ENCODE results near the gene TCF4.

Gene TCF4

DNA sequence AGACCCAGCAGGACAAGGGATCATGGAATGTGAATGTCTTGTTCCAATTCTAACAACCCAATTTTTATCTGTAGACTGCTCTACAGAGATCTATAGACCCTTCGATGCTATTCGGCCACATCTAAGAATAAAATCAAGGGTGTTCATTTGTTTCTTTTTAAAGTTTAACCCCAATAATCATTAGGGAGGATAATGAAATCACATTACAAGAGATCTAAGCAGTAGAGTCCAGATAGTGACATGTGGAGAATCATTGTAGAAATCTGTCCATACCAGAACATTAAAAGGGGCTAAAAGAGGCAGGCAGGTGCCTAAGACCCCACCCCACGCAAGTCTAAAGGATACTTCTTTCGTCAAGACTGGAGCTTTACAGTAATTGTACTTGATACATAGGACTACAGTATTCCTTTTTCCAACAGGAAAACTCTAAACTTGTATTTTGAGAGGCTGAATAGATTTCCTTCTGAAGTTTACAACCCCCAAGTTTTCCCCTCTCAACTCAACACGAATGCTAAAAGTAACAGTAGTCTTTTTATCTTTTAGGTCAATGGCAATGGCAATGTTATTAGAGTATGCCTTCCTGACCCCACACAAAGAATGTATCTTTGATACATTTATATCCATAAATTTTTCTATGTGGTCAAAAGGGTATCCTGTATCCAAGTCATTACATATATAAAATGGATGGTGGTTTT, 183.7 kb downstream of the TCF4 start:
- no peak for DNase-seq

DNA sequence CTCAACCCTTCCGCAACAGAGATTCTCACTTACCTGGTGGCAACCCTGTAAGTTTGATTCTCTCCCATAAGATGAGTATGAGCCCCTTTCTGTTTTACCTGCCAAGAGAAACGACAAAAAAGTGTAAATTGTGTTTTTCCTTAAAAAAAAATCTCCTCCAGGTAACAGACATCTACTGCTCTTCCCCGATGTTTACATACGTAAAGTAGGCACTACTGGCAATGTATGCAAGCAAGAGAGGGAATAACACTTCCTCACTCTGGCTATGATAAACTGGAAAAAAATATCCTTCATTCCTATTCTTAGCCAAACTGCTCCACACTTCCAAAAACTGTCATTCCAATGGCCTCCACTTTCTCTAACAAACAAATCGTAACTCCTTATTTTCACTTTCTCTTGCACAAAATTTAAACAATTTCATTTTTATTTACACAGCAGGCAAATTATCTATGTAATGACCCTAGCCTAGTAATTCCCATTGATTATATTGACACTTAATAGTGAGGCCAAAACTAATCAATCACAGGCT, 184.5 kb downstream of the TCF4 start:
- no peak for DNase-seq

GRCh38 chr18:55402731-55403405, 185.1 kb downstream of the TCF4 start:
- no peak for DNase-seq

DNA sequence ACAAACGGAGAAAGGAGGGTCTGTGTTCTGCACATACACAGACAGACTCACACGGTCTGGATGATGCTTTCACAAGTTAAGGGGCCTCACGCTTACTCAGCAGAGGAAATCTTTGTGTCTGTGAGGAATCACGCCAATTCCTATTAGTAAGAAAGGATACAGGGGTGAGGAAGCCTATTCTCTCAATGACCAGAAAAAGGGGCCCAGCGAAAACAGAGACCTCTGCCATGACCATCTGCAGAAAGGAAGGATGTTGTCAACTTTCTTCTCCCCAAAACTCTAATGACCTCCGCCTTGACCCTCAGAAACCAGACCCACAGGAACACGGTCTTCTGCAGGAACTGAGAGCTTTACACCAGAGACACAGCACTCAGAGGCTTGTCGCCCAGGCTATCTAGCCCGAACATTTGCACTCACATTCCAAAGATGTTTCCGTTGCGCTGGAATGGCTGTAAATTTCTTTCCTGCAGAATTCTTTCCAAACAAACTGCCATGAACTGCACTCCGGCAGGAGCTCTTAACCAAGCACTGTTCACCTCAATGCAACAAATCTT, 186.3 kb downstream of the TCF4 start:
- no peak for DNase-seq

- DNase-seq, result no peak
Observed at GRCh38 chr18:55400590-55401541, 187.1 kb downstream of the TCF4 start.

GRCh38 chr18:55400081-55400480, 187.9 kb downstream of the TCF4 start:
- no peak for DNase-seq

GRCh38 chr18:55398858-55399257, 189.1 kb downstream of the TCF4 start:
- no peak for DNase-seq

GRCh38 chr18:55396979-55397378, 191.0 kb downstream of the TCF4 start:
- DNase-seq, result no peak

DNA sequence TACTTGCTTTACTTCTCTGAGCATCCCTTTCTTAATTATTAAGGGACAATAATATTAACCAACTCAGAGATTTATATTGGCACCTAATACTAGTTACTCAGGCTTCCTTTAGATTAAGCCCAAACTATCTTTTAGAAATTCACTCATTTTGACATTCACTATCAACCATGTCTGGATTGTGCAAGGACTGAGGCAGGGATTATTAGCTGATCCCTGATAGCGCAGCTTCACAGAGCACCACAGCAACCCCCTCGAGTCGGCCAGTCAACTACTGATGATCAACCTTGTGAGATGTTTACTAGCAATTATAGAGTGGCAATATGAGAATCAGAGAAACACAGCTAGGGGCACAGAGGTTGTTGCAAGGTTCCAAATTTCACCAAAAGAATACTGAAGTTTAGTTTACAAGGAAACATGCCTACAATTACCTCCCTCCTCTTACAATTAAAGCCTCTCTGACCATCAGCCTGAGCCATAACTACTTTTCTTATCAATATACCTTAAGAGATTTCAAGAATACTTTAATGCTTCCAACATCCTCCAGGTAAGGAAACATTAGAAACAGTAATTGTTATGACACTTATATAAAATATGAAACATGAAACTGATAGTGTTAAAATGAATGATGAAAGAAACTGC, 191.6 kb downstream of the TCF4 start:
- DNase-seq, result no peak

DNA sequence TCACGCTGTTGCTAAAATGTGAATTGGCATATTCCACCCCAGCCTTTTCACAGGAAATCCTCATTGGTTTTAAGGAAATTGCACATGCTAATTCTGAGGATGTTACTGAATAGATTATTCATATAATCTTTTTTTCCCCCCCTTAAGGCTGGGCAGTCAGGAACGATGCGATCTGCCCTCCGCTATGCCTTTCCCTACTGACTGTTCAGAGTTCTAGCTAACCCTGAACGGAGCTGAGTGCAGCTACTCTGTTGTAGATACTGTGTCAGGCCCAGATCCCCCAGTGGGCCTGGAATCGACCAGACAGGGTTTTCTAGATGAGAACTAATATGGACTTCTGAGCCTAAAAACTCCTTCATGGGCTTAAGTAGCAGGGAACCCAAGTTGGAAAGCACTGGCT, 192.2 kb downstream of the TCF4 start:
- no peak for DNase-seq

- no peak for DNase-seq
Observed at GRCh38 chr18:55390898-55391297, 197.1 kb downstream of the TCF4 start.

DNA sequence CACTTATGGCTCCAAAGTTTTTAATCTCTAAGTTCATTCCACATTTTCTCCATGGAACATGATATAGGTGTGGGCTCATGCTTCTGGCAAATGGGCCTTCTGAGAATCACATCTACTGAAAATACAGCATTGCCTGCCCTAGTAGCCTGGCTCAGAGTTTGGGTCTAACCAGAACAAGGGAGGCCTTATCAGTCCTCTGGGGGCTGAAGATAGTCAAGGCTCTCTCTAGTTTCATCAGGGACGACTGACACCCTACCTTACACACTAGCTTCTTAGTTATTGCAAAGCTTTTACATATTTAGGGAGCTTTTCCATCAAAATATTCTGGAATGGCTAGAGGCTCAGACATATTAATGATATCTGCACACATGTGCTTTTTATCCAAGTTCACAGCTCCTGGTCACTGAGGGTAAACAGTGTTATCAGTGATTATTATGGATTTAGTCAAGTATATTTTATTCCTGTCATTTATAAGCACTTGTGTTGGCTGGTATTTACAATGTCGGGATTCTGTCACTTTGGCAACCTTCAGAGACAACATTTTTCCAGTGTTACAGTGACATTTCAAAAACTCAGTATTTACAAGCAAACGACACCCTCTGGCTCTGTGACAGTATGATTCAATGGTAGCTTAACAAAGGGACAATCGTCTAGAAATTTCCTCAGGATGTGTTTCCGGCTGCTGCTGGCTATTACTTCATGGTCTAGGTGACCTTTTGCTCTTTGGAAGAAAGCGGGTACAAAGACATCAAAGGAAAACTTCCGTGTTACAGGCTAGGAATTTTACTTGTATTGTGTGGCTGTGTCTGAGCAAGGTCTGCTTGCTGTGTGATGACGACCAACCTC, 200.6 kb downstream of the TCF4 start:
- DNase-seq, result no peak

- no peak for DNase-seq
Observed at GRCh38 chr18:55386545-55386944, 201.4 kb downstream of the TCF4 start.

- DNase-seq, result no peak
Observed at GRCh38 chr18:55385770-55386169, 202.2 kb downstream of the TCF4 start.

GRCh38 chr18:55384551-55385275, 203.3 kb downstream of the TCF4 start:
- DNase-seq, result no peak

DNA sequence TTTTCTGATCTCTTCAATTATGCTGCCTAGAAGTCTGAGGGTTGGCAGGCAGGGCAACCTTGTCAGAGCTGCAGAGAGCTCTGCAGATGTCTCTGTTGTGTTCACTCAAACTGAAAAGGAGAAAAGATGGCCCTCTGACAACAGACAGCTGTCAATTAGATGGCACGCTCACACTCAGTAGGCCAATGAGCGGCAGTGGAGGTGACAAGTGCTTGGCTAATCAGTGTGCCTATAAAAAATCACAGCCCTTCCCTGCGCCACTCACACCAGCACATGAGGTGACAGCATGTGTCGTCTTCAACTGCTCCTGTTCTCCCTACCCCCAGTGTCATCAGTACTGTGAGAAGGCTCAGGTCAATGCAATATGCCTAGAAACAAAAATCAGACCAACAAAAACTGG, 203.9 kb downstream of the TCF4 start:
- no peak for DNase-seq

DNA sequence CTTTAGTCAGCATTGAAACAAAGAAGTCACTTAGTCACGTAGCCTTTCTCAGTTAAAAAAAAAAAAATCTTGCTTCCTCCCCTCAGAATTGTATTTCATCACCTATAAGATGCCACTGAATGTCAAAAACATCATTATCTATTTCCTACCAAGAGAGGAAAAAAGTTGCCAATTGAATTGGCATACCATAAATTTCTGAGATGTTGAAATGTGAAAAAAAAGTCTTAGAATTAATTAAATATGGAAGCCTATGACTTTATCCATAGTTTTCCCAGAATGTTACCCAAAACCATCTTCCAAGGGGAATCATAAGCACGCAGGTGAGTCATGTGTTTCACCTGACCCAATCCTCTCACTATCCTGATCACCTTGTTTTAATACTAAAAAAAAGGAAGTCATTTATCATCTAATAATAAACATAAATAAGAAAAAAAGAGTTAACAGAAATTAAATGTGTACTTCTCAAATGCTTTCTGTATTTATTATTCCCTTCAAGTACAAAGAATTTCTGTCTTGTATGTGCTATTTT, 205.7 kb downstream of the TCF4 start:
- DNase-seq, result no peak

DNA sequence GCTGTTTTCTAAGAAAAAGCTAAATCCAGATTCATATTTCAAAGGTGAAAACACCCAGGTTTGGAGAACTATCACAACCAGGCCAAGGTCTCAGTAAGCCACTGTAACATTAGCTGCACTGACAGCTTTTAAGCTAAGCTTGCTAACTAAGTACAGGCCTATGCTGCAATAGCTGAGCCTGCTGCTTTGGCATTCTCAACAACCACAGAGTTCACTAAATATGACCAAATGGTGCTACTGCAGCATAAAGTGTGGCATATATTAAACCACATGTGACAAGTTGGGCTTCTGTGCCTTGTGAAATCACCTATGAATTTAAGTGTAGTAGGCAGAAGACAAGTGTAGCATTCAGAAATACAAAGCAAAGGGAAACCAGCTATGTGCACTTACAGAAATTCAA, 206.7 kb downstream of the TCF4 start:
- no peak for DNase-seq

- DNase-seq, result no peak
Observed at GRCh38 chr18:55380589-55380988, 207.4 kb downstream of the TCF4 start.

- DNase-seq, result no peak
Observed at GRCh38 chr18:55376387-55376786, 211.6 kb downstream of the TCF4 start.

DNA sequence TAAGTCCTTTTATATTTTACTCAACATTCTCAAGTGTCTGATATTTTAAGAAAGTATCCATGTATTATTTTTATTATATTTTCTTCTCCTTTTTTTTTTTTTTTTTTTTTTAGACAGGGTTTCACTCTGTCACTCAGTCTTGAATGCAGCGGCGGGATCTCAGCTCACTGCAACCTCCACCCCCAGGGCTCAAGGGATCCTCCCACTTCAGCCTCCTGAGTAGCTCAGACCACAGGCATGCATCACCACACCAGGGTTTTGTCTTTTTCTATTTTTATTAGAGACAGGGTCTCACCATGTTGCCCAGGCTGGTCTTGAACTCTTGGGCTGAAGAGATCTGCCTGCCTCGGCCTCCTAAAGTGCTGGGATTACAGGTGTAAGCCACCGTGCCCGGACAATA, 212.1 kb downstream of the TCF4 start:
- DNase-seq, result no peak

All from stimulated activated CD4-positive, alpha-beta T cell treated with anti-CD3 and anti-CD28 coated beads, Interleukin-1b, Interleukin-23, amount 100 ng/mL, for 48 hours (primary cell).